SH-SY5Y (cell line): ENCODE results near the gene SLC38A5.

Experiments used
- GATA2 ChIP-seq: IDR thresholded peaks from 2 replicates; pipeline ENCODE4 v1.6.1; 2011; ENCODE audit warnings: mild to moderate bottlenecking, low read depth, low read length
- GATA3 ChIP-seq: IDR thresholded peaks from 2 replicates; pipeline ENCODE4 v1.6.1; 2011; ENCODE audit warnings: low read depth, mild to moderate bottlenecking, low read length, moderate library complexity

DNA sequence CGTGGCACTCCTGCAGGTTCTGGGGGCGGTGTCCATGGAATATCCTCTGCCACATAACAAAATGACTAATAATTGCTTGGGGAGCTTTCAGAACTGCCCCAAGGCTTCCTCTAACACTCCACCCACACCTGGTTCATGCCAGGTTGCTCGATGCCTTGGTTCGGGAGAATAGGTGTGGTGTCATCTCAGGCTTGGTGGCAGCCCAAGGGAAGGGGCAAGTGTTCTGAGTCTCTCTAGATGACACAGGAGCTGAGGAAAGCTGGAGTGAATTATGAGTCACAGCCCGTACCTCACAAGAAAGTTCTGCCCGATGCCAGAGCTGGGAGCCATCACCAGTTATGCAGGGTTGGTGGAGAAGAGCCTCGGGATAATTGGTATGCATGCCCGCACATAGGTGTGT, 20.6 kb upstream of the SLC38A5 start:
- TF ChIP-seq GATA3 (no peak), GATA2 (no peak)
